ENCODE results near the gene EDA. TPM values are rescaled to one million over a fixed set of nuclear protein-coding genes. Genes with fewer than 3 reads are reported as not detected.

Gene EDA
- total RNA-seq, 1 experiment from 2014 or later = 0.15 TPM

- no peaks in the 10 kb centered on the region for H3K79me2 ChIP-seq (ENCODE audit: low read length)
- no peak overlapping the region for H2AFZ ChIP-seq (ENCODE audit: low read length)
- H3K36me3 ChIP-seq (ENCODE audit: low read depth, low read length) = no peaks in the 10 kb centered on the region
- H3K27ac ChIP-seq (ENCODE audit: low read length) = no peak overlapping the region
- no peak overlapping the region for H3K9ac ChIP-seq (ENCODE audit: low read length)
- POLR2A ChIA-PET (ENCODE audit: unreplicated experiment) = no interaction called here
- H3F3A ChIP-seq (ENCODE audit: low read length, unreplicated experiment) = no peaks in the 10 kb centered on the region
- CTCF ChIA-PET = interaction anchor here (0.6 to 0.9 kb wide), 2 partner anchors 60 to 95 kb away, joined by 3 to 8 read pairs; partner anchors contain the start of gene IGBP1
- no peak overlapping the region for H3K4me3 ChIP-seq (ENCODE audit: low read length)
- TF ChIP-seq EZH2 (IDR thresholded peaks at IDR 0.05; ENCODE audit: low read length, unreplicated experiment) (no peak), CTCF (conservative IDR thresholded peaks at IDR 0.05; ENCODE audit: low read depth, low read length) (no peak), EZH2phosphoT487 (IDR thresholded peaks at IDR 0.05; ENCODE audit: borderline replicate concordance, low read length) (no peak)
- no peaks in the 10 kb centered on the region for H3K27me3 ChIP-seq (ENCODE audit: low read length)
- H4K20me1 ChIP-seq (ENCODE audit: low read length) = no peaks in the 10 kb centered on the region
- no peak overlapping the region for H3K4me2 ChIP-seq (ENCODE audit: low read length)
- H3K9me3 ChIP-seq (ENCODE audit: low read length) = no peaks in the 10 kb centered on the region
- intact Hi-C loops (cut with micrococcal nuclease) = no loop called here
- no peak for ATAC-seq
- no peaks in the 10 kb centered on the region for H3K9me2 ChIP-seq (replicated peaks; ENCODE audit: low read length)
- H3K4me1 ChIP-seq (ENCODE audit: insufficient read depth, low read length) = peaks cover 20% of the 10 kb centered on the region
- DNase-seq = peak; percentile 4
- no TSS peak for BruUV-seq (replicated peaks)
These were observed 422.6 kb downstream of the EDA start for GRCh38 chrX:70038515-70038914.

- Histone ChIP-seq H2AFZ (ENCODE audit: low read length) (no peak overlapping the region), H3K27ac (ENCODE audit: low read length) (no peak overlapping the region), H3K79me2 (ENCODE audit: low read length) (no peaks in the 10 kb centered on the region), H3K9me2 (replicated peaks; ENCODE audit: low read length) (no peaks in the 10 kb centered on the region), H3K4me3 (ENCODE audit: low read length) (no peak overlapping the region), H3K9ac (ENCODE audit: low read length) (no peak overlapping the region), H3K36me3 (ENCODE audit: low read depth, low read length) (no peaks in the 10 kb centered on the region), H3K27me3 (ENCODE audit: low read length) (no peaks in the 10 kb centered on the region), H4K20me1 (ENCODE audit: low read length) (no peaks in the 10 kb centered on the region), H3K4me1 (ENCODE audit: insufficient read depth, low read length) (peaks cover 20% of the 10 kb centered on the region), H3K9me3 (ENCODE audit: low read length) (no peaks in the 10 kb centered on the region), H3F3A (ENCODE audit: low read length, unreplicated experiment) (no peaks in the 10 kb centered on the region), H3K4me2 (ENCODE audit: low read length) (no peak overlapping the region)
- no peak for DNase-seq
- BruUV-seq (replicated peaks) = no TSS peak
- ChIA-PET CTCF (interaction anchor here (0.6 to 0.9 kb wide), 4 partner anchors 57 to 95 kb away, joined by 3 to 9 read pairs (median 8); partner anchors contain the start of gene IGBP1), POLR2A (ENCODE audit: unreplicated experiment) (no interaction called here)
- intact Hi-C loops (cut with micrococcal nuclease) = no loop called here
- no peak for ATAC-seq
- TF ChIP-seq CTCF (conservative IDR thresholded peaks at IDR 0.05; ENCODE audit: low read depth, low read length) (no peak), EZH2 (IDR thresholded peaks at IDR 0.05; ENCODE audit: low read length, unreplicated experiment) (no peak), EZH2phosphoT487 (IDR thresholded peaks at IDR 0.05; ENCODE audit: borderline replicate concordance, low read length) (no peak)
These were observed 423.0 kb downstream of the EDA start for GRCh38 chrX:70038951-70039350.

- TF ChIP-seq CTCF (conservative IDR thresholded peaks at IDR 0.05; ENCODE audit: low read depth, low read length) (no peak), EZH2phosphoT487 (IDR thresholded peaks at IDR 0.05; ENCODE audit: borderline replicate concordance, low read length) (no peak), EZH2 (IDR thresholded peaks at IDR 0.05; ENCODE audit: low read length, unreplicated experiment) (no peak)
- H3K36me3 ChIP-seq (ENCODE audit: low read depth, low read length) = no peaks in the 10 kb centered on the region
- no peaks in the 10 kb centered on the region for H3F3A ChIP-seq (ENCODE audit: low read length, unreplicated experiment)
- H3K4me3 ChIP-seq (ENCODE audit: low read length) = no peak overlapping the region
- H3K9ac ChIP-seq (ENCODE audit: low read length) = no peak overlapping the region
- H3K9me2 ChIP-seq (replicated peaks; ENCODE audit: low read length) = no peaks in the 10 kb centered on the region
- H3K9me3 ChIP-seq (ENCODE audit: low read length) = no peaks in the 10 kb centered on the region
- DNase-seq (peak; percentile 31), ATAC-seq (peak; percentile 47; the same call in 1 of the 2 replicates)
- H3K27me3 ChIP-seq (ENCODE audit: low read length) = no peaks in the 10 kb centered on the region
- H3K79me2 ChIP-seq (ENCODE audit: low read length) = no peaks in the 10 kb centered on the region
- no peak overlapping the region for H3K4me2 ChIP-seq (ENCODE audit: low read length)
- ChIA-PET POLR2A (ENCODE audit: unreplicated experiment) (no interaction called here), CTCF (interaction anchor here (0.6 to 1.4 kb wide), 4 partner anchors 56 to 93 kb away, joined by 3 to 9 read pairs (median 6); partner anchors contain the start of gene IGBP1)
- H4K20me1 ChIP-seq (ENCODE audit: low read length) = no peaks in the 10 kb centered on the region
- H3K27ac ChIP-seq (ENCODE audit: low read length) = no peak overlapping the region
- intact Hi-C loops (cut with micrococcal nuclease) = no loop called here
- peaks cover 28% of the 10 kb centered on the region for H3K4me1 ChIP-seq (ENCODE audit: insufficient read depth, low read length)
- BruUV-seq (replicated peaks) = no TSS peak
- no peak overlapping the region for H2AFZ ChIP-seq (ENCODE audit: low read length)
These were observed 423.8 kb downstream of the EDA start for GRCh38 chrX:70039758-70040157.

Data from PC-3 (cell line).